H9 (cell line): ENCODE data around the gene VAV1. TPM values are rescaled to one million over a fixed set of nuclear protein-coding genes. Genes with fewer than 3 reads are reported as not detected.

ENCODE experiments used
- DNase-seq: peaks from one replicate; pipeline ENCODE4 v3.0.0-alpha.2; 2017
- H2AFZ ChIP-seq: one replicate; pipeline ENCODE4 v1.6.1; 2013; ENCODE audit warnings: mild to moderate bottlenecking, low read length, control low read depth, moderate library complexity
- H2AK5ac ChIP-seq: 2 replicates; pipeline ENCODE4 v1.6.1; 2013; ENCODE audit warnings: low read length, control low read depth, mixed read lengths; ENCODE audit not compliant: insufficient read length
- H2BK120ac ChIP-seq: one replicate; pipeline ENCODE4 v1.6.1; 2013; ENCODE audit warnings: low read depth, mild to moderate bottlenecking, low read length, control low read depth, inconsistent platforms; ENCODE audit not compliant: poor library complexity, severe bottlenecking
- H2BK12ac ChIP-seq: 2 replicates; pipeline ENCODE4 v1.6.1; 2013; ENCODE audit warnings: low read length, control low read depth, mixed read lengths, low read depth; ENCODE audit not compliant: insufficient read length
- H2BK15ac ChIP-seq: 2 replicates; pipeline ENCODE4 v1.6.1; 2013; ENCODE audit warnings: low read depth, low read length, control low read depth
- H2BK20ac ChIP-seq: one replicate; pipeline ENCODE4 v1.6.1; 2013; ENCODE audit warnings: low read depth, mild to moderate bottlenecking, low read length, control low read depth, inconsistent platforms; ENCODE audit not compliant: poor library complexity, severe bottlenecking
- H2BK5ac ChIP-seq: 2 replicates; pipeline ENCODE4 v1.6.1; 2013; ENCODE audit warnings: low read length, control low read depth, mixed read lengths; ENCODE audit not compliant: insufficient read length
- H3K14ac ChIP-seq: 2 replicates; pipeline ENCODE4 v1.6.1; 2013; ENCODE audit warnings: low read length, control low read depth; ENCODE audit not compliant: insufficient read depth
- H3K18ac ChIP-seq: 2 replicates; pipeline ENCODE4 v1.6.1; 2013; ENCODE audit warnings: low read depth, mild to moderate bottlenecking, mixed read lengths, low read length, control low read depth; ENCODE audit not compliant: insufficient read length
- H3K23ac ChIP-seq: 2 replicates; pipeline ENCODE4 v1.6.1; 2013; ENCODE audit warnings: low read length, control low read depth, mixed read lengths, low read depth; ENCODE audit not compliant: insufficient read length
- H3K23me2 ChIP-seq: 2 replicates; pipeline ENCODE4 v1.6.1; 2013; ENCODE audit warnings: low read depth, mild to moderate bottlenecking, mixed read lengths, low read length, control low read depth; ENCODE audit not compliant: insufficient read length, poor library complexity, severe bottlenecking
- H3K27ac ChIP-seq: 2 replicates; pipeline ENCODE4 v1.5.1; 2013; ENCODE audit warnings: low read length, control low read depth, mixed read lengths, low read depth; ENCODE audit not compliant: insufficient read length
- H3K27me3 ChIP-seq: 2 replicates; pipeline ENCODE4 v1.6.1; 2013; ENCODE audit warnings: low read length, control low read depth, inconsistent platforms; ENCODE audit not compliant: insufficient read depth
- H3K4ac ChIP-seq: 2 replicates; pipeline ENCODE4 v1.6.1; 2013; ENCODE audit warnings: low read depth, mild to moderate bottlenecking, control low read depth, inconsistent platforms, low read length, moderate library complexity
- H3K4me1 ChIP-seq: 2 replicates; pipeline ENCODE4 v1.6.1; 2013; ENCODE audit warnings: low read length, control low read depth, inconsistent platforms; ENCODE audit not compliant: insufficient read depth
- H3K4me2 ChIP-seq: 2 replicates; pipeline ENCODE4 v1.6.1; 2013; ENCODE audit warnings: low read length, control low read depth, mixed read lengths; ENCODE audit not compliant: insufficient read length, insufficient read depth
- H3K56ac ChIP-seq: 2 replicates; pipeline ENCODE4 v1.6.1; 2013; ENCODE audit warnings: low read depth, mild to moderate bottlenecking, mixed read lengths, low read length, control low read depth; ENCODE audit not compliant: insufficient read length
- H3K79me1 ChIP-seq: 2 replicates; pipeline ENCODE4 v1.6.1; 2013; ENCODE audit warnings: low read depth, mild to moderate bottlenecking, moderate library complexity, low read length, control low read depth, inconsistent platforms; ENCODE audit not compliant: insufficient read depth, poor library complexity, severe bottlenecking
- H3K79me2 ChIP-seq: 2 replicates; pipeline ENCODE4 v1.6.1; 2013; ENCODE audit warnings: low read length, control low read depth, inconsistent platforms; ENCODE audit not compliant: insufficient read depth
- H3K9ac ChIP-seq: 2 replicates; pipeline ENCODE4 v1.6.1; 2013; ENCODE audit warnings: low read length, control low read depth, mixed read lengths; ENCODE audit not compliant: insufficient read length; ENCODE audit errors: extremely low read depth
- H3K9me3 ChIP-seq: one replicate; pipeline ENCODE4 v1.6.1; 2013; ENCODE audit warnings: low read depth, low read length, inconsistent platforms; ENCODE audit not compliant: control insufficient read depth
- H3T11ph ChIP-seq: one replicate; pipeline ENCODE4 v1.6.1; 2013; ENCODE audit warnings: mild to moderate bottlenecking, low read length, control low read depth, inconsistent platforms
- H4K20me1 ChIP-seq: one replicate; pipeline ENCODE4 v1.6.1; 2013; ENCODE audit not compliant: control insufficient read depth, insufficient read length, insufficient read depth
- H4K5ac ChIP-seq: 2 replicates; pipeline ENCODE4 v1.6.1; 2013; ENCODE audit warnings: low read depth, mild to moderate bottlenecking, mixed read lengths, low read length, control low read depth; ENCODE audit not compliant: insufficient read length
- H4K8ac ChIP-seq: replicated peaks from 2 replicates; pipeline ENCODE4 v1.6.1; 2013; ENCODE audit warnings: low read length, control low read depth, mixed read lengths, low read depth; ENCODE audit not compliant: insufficient read length
- H4K91ac ChIP-seq: 2 replicates; pipeline ENCODE4 v1.6.1; 2013; ENCODE audit warnings: low read depth, mild to moderate bottlenecking, moderate library complexity, mixed read lengths, low read length, control low read depth; ENCODE audit not compliant: insufficient read length
- H3K27ac Mint-ChIP-seq, 3 experiments: 2 replicates in 2 of 3; 3 replicates in 1 of 3; pipeline ENCODE4 v1.8.0; 2020 to 2021; ENCODE audit warnings: mixed read lengths in 3 of 3, mild to moderate bottlenecking in 1 of 3, moderate library complexity in 1 of 3
- H3K27me3 Mint-ChIP-seq: 2 replicates; pipeline ENCODE4 v1.8.0; 2021; ENCODE audit warnings: low read depth, mild to moderate bottlenecking, moderate library complexity, mixed read lengths
- H3K36me3 Mint-ChIP-seq, 3 experiments: 2 replicates in 2 of 3; 3 replicates in 1 of 3; pipeline ENCODE4 v1.8.0; 2020 to 2021; ENCODE audit warnings: low read depth in 3 of 3, mixed read lengths in 3 of 3; ENCODE audit not compliant: insufficient read depth in 1 of 3
- H3K4me1 Mint-ChIP-seq, 2 experiments: 2 replicates each; pipeline ENCODE4 v1.8.0; 2020; ENCODE audit warnings: mixed read lengths in 2 of 2
- H3K4me3 Mint-ChIP-seq, 2 experiments: 2 replicates in 1 of 2; 3 replicates in 1 of 2; pipeline ENCODE4 v1.8.0; 2020 to 2021; ENCODE audit warnings: mild to moderate bottlenecking in 2 of 2, mixed read lengths in 2 of 2, moderate library complexity in 1 of 2
- H3K9me3 Mint-ChIP-seq, 2 experiments: 2 replicates in 1 of 2; 3 replicates in 1 of 2; pipeline ENCODE4 v1.8.0; 2020; ENCODE audit warnings: mild to moderate bottlenecking in 2 of 2, mixed read lengths in 2 of 2, moderate library complexity in 1 of 2
- WGBS: extraction: QIAGEN DNeasy Blood & Tissue Kit; methylation state at CpG from one replicate; pipeline ENCODE4 v1.1.7; 2013; ENCODE audit warnings: missing lambda C conversion rate, low lambda C conversion rate, mixed read lengths; ENCODE audit not compliant: insufficient read length; ENCODE audit errors: extremely low coverage; 5-methylcytosine and 5-hydroxymethylcytosine counted together
- total RNA-seq: library from RNA; stranded (reverse); gene quantifications from 2 replicates; pipeline ENCODE4 v1.2.1, GENCODE V29; 2021
- TF ChIP-seq, protein P1 (sequence below): fragments of 200-600 bp; sonication (generic); conservative IDR thresholded peaks from 3 replicates; pipeline ENCODE4 v1.8.0; 2021; ENCODE audit warnings: antibody characterized with exemption, mild to moderate bottlenecking

The VAV1 gene
- total RNA-seq, 1 experiment from 2014 or later: 0.90 TPM

- H3K36me3 Mint-ChIP-seq: peaks cover 0 to 7% (median 6%) of the 10 kb centered on the region in 3 experiments; a peak in 4 of 7 replicates
- Histone ChIP-seq H3K56ac (no peak overlapping the region), H3K4ac (no peak overlapping the region), H3K14ac (no peak overlapping the region), H3K18ac (no peak overlapping the region), H3K23me2 (no peaks in the 10 kb centered on the region), H2AFZ (peak overlapping the region; percentile 84), H2BK5ac (no peak overlapping the region), H4K5ac (no peak overlapping the region), H3K79me1 (no peaks in the 10 kb centered on the region), H2BK120ac (no peak overlapping the region), H3K9ac (no peak overlapping the region), H3T11ph (no peak overlapping the region), H2BK20ac (no peak overlapping the region), H3K9me3 (no peaks in the 10 kb centered on the region), H4K8ac (no peak overlapping the region), H2AK5ac (no peak overlapping the region), H3K79me2 (no peaks in the 10 kb centered on the region), H3K23ac (no peak overlapping the region), H3K27ac (no peak overlapping the region), H3K4me2 (no peak overlapping the region), H2BK15ac (no peak overlapping the region), H2BK12ac (no peak overlapping the region), H4K91ac (no peak overlapping the region), H3K27me3 (no peaks in the 10 kb centered on the region), H3K4me1 (no peaks in the 10 kb centered on the region), H4K20me1 (no peaks in the 10 kb centered on the region)
- DNase-seq: peak; percentile 38
- H3K4me1 Mint-ChIP-seq: no peaks in the 10 kb centered on the region
- TF ChIP-seq, protein P1, sequence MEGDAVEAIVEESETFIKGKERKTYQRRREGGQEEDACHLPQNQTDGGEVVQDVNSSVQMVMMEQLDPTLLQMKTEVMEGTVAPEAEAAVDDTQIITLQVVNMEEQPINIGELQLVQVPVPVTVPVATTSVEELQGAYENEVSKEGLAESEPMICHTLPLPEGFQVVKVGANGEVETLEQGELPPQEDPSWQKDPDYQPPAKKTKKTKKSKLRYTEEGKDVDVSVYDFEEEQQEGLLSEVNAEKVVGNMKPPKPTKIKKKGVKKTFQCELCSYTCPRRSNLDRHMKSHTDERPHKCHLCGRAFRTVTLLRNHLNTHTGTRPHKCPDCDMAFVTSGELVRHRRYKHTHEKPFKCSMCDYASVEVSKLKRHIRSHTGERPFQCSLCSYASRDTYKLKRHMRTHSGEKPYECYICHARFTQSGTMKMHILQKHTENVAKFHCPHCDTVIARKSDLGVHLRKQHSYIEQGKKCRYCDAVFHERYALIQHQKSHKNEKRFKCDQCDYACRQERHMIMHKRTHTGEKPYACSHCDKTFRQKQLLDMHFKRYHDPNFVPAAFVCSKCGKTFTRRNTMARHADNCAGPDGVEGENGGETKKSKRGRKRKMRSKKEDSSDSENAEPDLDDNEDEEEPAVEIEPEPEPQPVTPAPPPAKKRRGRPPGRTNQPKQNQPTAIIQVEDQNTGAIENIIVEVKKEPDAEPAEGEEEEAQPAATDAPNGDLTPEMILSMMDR: no peak
- no CpG with 5 or more reads among the region's 2 CpGs for WGBS
- peak overlapping the region in 1 of 3 experiments; percentile 21; a peak in 1 of 7 replicates for H3K27ac Mint-ChIP-seq
- peaks cover 20 to 73% of the 10 kb centered on the region in 2 experiments for H3K9me3 Mint-ChIP-seq
- H3K27me3 Mint-ChIP-seq: peaks cover 31% of the 10 kb centered on the region
- H3K4me3 Mint-ChIP-seq: no peak overlapping the region
Measured at GRCh38 chr19:6811906-6812305, 39.4 kb downstream of the VAV1 start.
